ENCODE results near the gene LCP2. TPM values are rescaled to one million over a fixed set of nuclear protein-coding genes. Genes with fewer than 3 reads are reported as not detected.

Gene LCP2
- total RNA-seq, 1 experiment from 2014 or later = 0.72 TPM

DNA sequence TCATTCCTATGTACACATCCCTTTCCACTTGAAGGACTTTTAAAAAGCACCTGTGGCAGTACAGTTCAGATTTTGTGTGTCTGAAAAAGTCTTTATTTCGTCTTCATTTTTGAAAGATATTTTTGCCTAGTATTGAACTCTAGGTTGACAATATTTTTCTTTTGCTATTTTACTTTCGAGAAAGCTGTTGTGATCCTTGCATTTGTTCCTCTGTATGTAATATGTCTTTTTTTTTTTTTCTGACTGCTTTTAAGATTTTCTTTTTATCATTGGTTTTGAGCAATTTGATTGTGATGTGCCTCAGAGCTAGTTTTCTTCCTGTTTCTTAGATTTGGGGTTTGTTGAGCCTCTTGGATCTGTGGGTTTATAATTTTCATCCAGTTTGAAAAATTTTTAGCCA lies 13.3 kb downstream of the LCP2 start:
- Mint-ChIP-seq H3K9me3 (peaks cover 43% of the 10 kb centered on the region), H3K36me3 (peaks cover 32% of the 10 kb centered on the region), H3K27ac (no peak overlapping the region), H3K4me1 (peaks cover 50% of the 10 kb centered on the region), H3K27me3 (ENCODE audit: low read depth) (peaks cover 16% of the 10 kb centered on the region), H3K4me3 (no peak overlapping the region)
- CTCF ChIA-PET = no interaction called here
- POLR2A ChIA-PET = no interaction called here
- TF ChIP-seq ZNF138 (CRISPR knock-in tag; conservative IDR thresholded peaks at IDR 0.05) (no peak), NFE2L1 (CRISPR knock-in tag; IDR thresholded peaks at IDR 0.05) (no peak), GABPB1 (CRISPR knock-in tag; IDR thresholded peaks at IDR 0.05) (no peak), FOXK1 (CRISPR knock-in tag; IDR thresholded peaks at IDR 0.05) (no peak), SP1 (CRISPR knock-in tag; conservative IDR thresholded peaks at IDR 0.05) (no peak)
- TF ChIP-seq, protein P1, sequence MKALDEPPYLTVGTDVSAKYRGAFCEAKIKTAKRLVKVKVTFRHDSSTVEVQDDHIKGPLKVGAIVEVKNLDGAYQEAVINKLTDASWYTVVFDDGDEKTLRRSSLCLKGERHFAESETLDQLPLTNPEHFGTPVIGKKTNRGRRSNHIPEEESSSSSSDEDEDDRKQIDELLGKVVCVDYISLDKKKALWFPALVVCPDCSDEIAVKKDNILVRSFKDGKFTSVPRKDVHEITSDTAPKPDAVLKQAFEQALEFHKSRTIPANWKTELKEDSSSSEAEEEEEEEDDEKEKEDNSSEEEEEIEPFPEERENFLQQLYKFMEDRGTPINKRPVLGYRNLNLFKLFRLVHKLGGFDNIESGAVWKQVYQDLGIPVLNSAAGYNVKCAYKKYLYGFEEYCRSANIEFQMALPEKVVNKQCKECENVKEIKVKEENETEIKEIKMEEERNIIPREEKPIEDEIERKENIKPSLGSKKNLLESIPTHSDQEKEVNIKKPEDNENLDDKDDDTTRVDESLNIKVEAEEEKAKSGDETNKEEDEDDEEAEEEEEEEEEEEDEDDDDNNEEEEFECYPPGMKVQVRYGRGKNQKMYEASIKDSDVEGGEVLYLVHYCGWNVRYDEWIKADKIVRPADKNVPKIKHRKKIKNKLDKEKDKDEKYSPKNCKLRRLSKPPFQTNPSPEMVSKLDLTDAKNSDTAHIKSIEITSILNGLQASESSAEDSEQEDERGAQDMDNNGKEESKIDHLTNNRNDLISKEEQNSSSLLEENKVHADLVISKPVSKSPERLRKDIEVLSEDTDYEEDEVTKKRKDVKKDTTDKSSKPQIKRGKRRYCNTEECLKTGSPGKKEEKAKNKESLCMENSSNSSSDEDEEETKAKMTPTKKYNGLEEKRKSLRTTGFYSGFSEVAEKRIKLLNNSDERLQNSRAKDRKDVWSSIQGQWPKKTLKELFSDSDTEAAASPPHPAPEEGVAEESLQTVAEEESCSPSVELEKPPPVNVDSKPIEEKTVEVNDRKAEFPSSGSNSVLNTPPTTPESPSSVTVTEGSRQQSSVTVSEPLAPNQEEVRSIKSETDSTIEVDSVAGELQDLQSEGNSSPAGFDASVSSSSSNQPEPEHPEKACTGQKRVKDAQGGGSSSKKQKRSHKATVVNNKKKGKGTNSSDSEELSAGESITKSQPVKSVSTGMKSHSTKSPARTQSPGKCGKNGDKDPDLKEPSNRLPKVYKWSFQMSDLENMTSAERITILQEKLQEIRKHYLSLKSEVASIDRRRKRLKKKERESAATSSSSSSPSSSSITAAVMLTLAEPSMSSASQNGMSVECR (CRISPR knock-in tag; IDR thresholded peaks at IDR 0.05; ENCODE audit: borderline replicate concordance) = no peak
- TF ChIP-seq, protein P2, sequence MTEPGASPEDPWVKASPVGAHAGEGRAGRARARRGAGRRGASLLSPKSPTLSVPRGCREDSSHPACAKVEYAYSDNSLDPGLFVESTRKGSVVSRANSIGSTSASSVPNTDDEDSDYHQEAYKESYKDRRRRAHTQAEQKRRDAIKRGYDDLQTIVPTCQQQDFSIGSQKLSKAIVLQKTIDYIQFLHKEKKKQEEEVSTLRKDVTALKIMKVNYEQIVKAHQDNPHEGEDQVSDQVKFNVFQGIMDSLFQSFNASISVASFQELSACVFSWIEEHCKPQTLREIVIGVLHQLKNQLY (CRISPR knock-in tag; IDR thresholded peaks at IDR 0.05) = no peak
- TF ChIP-seq, protein P3, sequence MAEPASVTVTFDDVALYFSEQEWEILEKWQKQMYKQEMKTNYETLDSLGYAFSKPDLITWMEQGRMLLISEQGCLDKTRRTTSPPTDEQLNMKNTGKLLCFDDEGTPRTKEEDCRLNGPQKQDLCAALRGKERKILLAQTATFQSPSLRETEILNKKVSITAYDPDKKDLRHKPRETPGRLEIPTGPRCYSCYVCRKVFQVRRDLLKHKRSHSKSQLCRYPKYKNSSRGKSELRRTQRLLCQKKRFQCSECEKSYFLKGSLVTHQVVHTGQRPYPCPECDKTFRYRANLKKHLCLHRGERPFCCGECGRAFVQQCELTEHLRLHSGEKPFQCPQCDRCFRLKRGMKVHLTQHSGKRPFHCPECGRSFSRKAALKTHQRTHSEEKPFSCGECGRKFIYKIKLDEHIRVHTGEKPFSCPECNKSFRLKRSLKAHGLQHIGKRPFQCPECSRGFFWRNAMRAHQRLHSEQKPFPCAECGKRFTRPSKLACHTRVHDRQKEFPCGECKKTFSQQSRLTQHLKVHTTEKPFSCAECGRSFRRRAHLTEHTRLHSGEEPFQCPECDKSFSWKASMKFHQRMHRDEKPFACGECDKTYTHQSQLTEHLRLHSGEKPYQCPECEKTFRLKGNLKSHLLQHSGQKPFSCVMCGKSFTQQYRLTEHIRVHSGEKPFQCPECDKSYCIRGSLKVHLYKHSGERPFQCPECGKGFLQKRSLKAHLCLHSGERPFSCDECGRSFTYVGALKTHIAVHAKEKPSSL (CRISPR knock-in tag; conservative IDR thresholded peaks at IDR 0.05) = no peak
- no peak for ATAC-seq
- DNase-seq (ENCODE audit: low spot score) = no peak

DNA sequence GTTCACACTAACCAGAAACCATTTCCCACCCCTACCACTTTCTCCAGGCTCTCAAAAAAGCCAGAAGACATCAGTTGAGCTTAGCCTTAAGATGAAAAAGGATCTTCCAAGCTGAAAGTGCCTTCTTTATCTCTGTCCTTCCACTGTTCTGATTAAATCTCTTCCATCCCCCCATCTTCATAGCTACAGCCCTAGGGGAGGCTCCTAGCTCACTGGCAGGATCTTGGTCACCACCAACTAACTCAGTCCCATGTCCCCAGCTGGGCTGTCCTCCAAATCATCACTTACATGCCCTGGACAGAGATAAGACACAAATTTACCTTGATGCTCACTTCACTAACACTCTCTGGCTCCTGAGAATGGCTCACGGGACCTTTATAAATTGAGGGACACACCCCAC lies 14.3 kb downstream of the LCP2 start:
- DNase-seq (ENCODE audit: low spot score) (no peak), ATAC-seq (no peak)
- POLR2A ChIA-PET = no interaction called here
- TF ChIP-seq, protein P4, sequence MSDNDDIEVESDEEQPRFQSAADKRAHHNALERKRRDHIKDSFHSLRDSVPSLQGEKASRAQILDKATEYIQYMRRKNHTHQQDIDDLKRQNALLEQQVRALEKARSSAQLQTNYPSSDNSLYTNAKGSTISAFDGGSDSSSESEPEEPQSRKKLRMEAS (CRISPR knock-in tag; IDR thresholded peaks at IDR 0.05) = no peak
- no peak for TF ChIP-seq CREM (CRISPR knock-in tag; IDR thresholded peaks at IDR 0.05)
- no peak for TF ChIP-seq NFYB (CRISPR knock-in tag; conservative IDR thresholded peaks at IDR 0.05; ENCODE audit: low read depth)
- TF ChIP-seq, protein P5, sequence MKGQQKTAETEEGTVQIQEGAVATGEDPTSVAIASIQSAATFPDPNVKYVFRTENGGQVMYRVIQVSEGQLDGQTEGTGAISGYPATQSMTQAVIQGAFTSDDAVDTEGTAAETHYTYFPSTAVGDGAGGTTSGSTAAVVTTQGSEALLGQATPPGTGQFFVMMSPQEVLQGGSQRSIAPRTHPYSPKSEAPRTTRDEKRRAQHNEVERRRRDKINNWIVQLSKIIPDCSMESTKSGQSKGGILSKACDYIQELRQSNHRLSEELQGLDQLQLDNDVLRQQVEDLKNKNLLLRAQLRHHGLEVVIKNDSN (CRISPR knock-in tag; IDR thresholded peaks at IDR 0.05) = no peak
- TF ChIP-seq MXD4 (CRISPR knock-in tag; IDR thresholded peaks at IDR 0.05; ENCODE audit: borderline replicate concordance) = no peak
- no peak for TF ChIP-seq GABPB1 (CRISPR knock-in tag; IDR thresholded peaks at IDR 0.05)
- no peak for TF ChIP-seq JAZF1 (CRISPR knock-in tag; IDR thresholded peaks at IDR 0.05)
- no peak for TF ChIP-seq CREB1 (CRISPR knock-in tag; IDR thresholded peaks at IDR 0.05)
- no peak for TF ChIP-seq OVOL2 (CRISPR knock-in tag; IDR thresholded peaks at IDR 0.05; ENCODE audit: borderline replicate concordance)
- TF ChIP-seq, protein P2 (CRISPR knock-in tag; IDR thresholded peaks at IDR 0.05) = no peak
- TF ChIP-seq ZBTB21 (CRISPR knock-in tag; IDR thresholded peaks at IDR 0.05; ENCODE audit: borderline replicate concordance) = no peak
- TF ChIP-seq CBFB (CRISPR knock-in tag; IDR thresholded peaks at IDR 0.05; ENCODE audit: low read depth) = no peak
- TF ChIP-seq, protein P6, sequence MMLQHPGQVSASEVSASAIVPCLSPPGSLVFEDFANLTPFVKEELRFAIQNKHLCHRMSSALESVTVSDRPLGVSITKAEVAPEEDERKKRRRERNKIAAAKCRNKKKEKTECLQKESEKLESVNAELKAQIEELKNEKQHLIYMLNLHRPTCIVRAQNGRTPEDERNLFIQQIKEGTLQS (CRISPR knock-in tag; conservative IDR thresholded peaks at IDR 0.05) = no peak
- no peak for TF ChIP-seq NFATC4 (CRISPR knock-in tag; IDR thresholded peaks at IDR 0.05)
- TF ChIP-seq TEAD1 (CRISPR knock-in tag; IDR thresholded peaks at IDR 0.05) = no peak
- TF ChIP-seq ZNF138 (CRISPR knock-in tag; conservative IDR thresholded peaks at IDR 0.05) = no peak
- CTCF ChIA-PET = interaction anchor here (0.7 to 1.6 kb wide), 4 partner anchors 9 to 170 kb away, joined by 3 to 5 read pairs (median 4); no protein-coding TSS in a partner anchor
- Mint-ChIP-seq H3K27me3 (ENCODE audit: low read depth) (peaks cover 12% of the 10 kb centered on the region), H3K9me3 (peaks cover 39% of the 10 kb centered on the region), H3K27ac (no peak overlapping the region), H3K36me3 (peaks cover 24% of the 10 kb centered on the region), H3K4me3 (no peak overlapping the region), H3K4me1 (peaks cover 58% of the 10 kb centered on the region)

Measured in WTC11 (cell line).